ENCODE results near the gene KHSRP.
"Not testable (repeated sequence)": the region's sequence is repeated elsewhere in the genome, so short reads cannot be mapped to it uniquely, and the experiment has no call there.

KHSRP gene

GRCh38 chr19:6416658-6417405 is 7.8 kb downstream of the KHSRP start:
- DNase-seq: no peak

- no peak for DNase-seq
These were observed 8.9 kb downstream of the KHSRP start for GRCh38 chr19:6415591-6416190.

- no peak for DNase-seq
These were observed 9.6 kb downstream of the KHSRP start for GRCh38 chr19:6414793-6415590.

- DNase-seq: no peak
These were observed 10.6 kb downstream of the KHSRP start for GRCh38 chr19:6413721-6414643.

- DNase-seq: no peak
These were observed 11.3 kb downstream of the KHSRP start for GRCh38 chr19:6413291-6413690.

GRCh38 chr19:6412447-6413091 is 12.0 kb downstream of the KHSRP start:
- peak; percentile 73 to 79 for DNase-seq

- peak in 1 of 2 experiments; percentile 39 for DNase-seq
These were observed 12.6 kb downstream of the KHSRP start for GRCh38 chr19:6412061-6412446.

GRCh38 chr19:6409346-6409745 is 15.3 kb downstream of the KHSRP start:
- no peak for DNase-seq

- DNase-seq: no peak
These were observed 18.2 kb downstream of the KHSRP start for GRCh38 chr19:6406401-6406800.

- DNase-seq: no peak
These were observed 21.6 kb downstream of the KHSRP start for GRCh38 chr19:6402837-6403608.

- DNase-seq: no peak
These were observed 22.6 kb downstream of the KHSRP start for GRCh38 chr19:6402058-6402457.

- not testable (repeated sequence) for DNase-seq
These were observed 24.3 kb downstream of the KHSRP start for GRCh38 chr19:6400062-6400944.

- DNase-seq: no peak
These were observed 28.3 kb downstream of the KHSRP start for GRCh38 chr19:6396305-6396704.

GRCh38 chr19:6394831-6395230 is 29.8 kb downstream of the KHSRP start:
- no peak for DNase-seq

GRCh38 chr19:6393983-6394412 is 30.6 kb downstream of the KHSRP start:
- peak in 1 of 2 experiments; percentile 84 for DNase-seq

- peak; percentile 95 to 97 for DNase-seq
These were observed 31.3 kb downstream of the KHSRP start, which contains the start of gene GTF2F1 for GRCh38 chr19:6393074-6393982. Gene GTF2F1, minus strand, starts transcription at chr19:6393164. Its CDS starts 169 bp downstream, at chr19:6392995.

GRCh38 chr19:6392221-6393073 is 32.2 kb downstream of the KHSRP start:
- DNase-seq: no peak

- DNase-seq: no peak
These were observed 37.2 kb downstream of the KHSRP start for GRCh38 chr19:6387372-6387771.
